Measurements from ENCODE around the gene RALGAPA2.

DNA sequence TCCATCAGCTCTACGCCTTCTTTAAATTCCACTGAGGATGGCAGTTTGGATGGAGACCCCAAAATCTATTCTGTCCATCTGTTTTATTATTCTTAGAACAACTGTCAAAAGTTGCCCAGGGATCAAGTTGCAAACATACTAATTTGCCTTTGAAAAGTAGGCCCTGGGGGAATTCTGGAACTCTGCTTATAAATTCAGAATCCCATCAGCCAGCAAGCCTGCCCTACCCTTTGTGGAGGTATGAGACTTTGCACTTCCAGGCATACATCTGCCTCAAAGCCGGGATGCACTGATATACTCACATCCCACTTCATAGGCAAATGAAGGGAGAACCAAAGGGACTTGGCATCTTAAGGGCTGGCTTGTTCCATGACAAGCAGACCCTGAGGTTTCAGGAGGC, 250.9 kb downstream of the RALGAPA2 start:
- no peak for TF ChIP-seq EZH2 (IDR thresholded peaks at IDR 0.05; ENCODE audit: insufficient read depth, poor library complexity, severe bottlenecking)
- TF ChIP-seq EZH2phosphoT487 (IDR thresholded peaks at IDR 0.05; ENCODE audit: insufficient read depth, low read depth) = no peak

Data from GM23248 (cell line).